HepG2 (cell line): Measurements from ENCODE around the gene MGA. TPM values are rescaled to one million over a fixed set of nuclear protein-coding genes. Genes with fewer than 3 reads are reported as not detected.

Experiments used
- AKAP8 ChIP-seq: sonication (generic); formaldehyde crosslinking; IDR thresholded peaks from 2 replicates; pipeline ENCODE4 v1.5.1; 2020; ENCODE audit warnings: mild to moderate bottlenecking, missing genetic modification reagents
- CHD4 ChIP-seq: fragments of 200-600 bp; sonication (generic); IDR thresholded peaks from 2 replicates; pipeline ENCODE4 v1.7.0; 2017; ENCODE audit warnings: mild to moderate bottlenecking, low read length, borderline replicate concordance
- GABPB1 ChIP-seq: IDR thresholded peaks from 2 replicates; pipeline ENCODE4 v1.6.1; 2016; ENCODE audit warnings: mild to moderate bottlenecking, missing genetic modification reagents, moderate library complexity, missing compliant biosample characterization
- GMEB1 ChIP-seq: sonication (generic); formaldehyde crosslinking; IDR thresholded peaks from 2 replicates; pipeline ENCODE4 v1.5.1; 2020; ENCODE audit warnings: missing genetic modification reagents, mild to moderate bottlenecking, borderline replicate concordance
- GTF2F1 ChIP-seq: fragments of 150-350 bp; IDR thresholded peaks from 2 replicates; pipeline ENCODE4 v1.6.1; 2014; ENCODE audit warnings: low read length
- ISX ChIP-seq: sonication (generic); formaldehyde crosslinking; conservative IDR thresholded peaks from 2 replicates; pipeline ENCODE4 v1.5.0; 2020; ENCODE audit warnings: missing genetic modification reagents
- KLF6 ChIP-seq: IDR thresholded peaks from 2 replicates; pipeline ENCODE4 v1.8.0; 2016; ENCODE audit warnings: missing biosample characterization, missing genetic modification reagents
- MXD4 ChIP-seq: IDR thresholded peaks from 2 replicates; pipeline ENCODE4 v1.6.1; 2016; ENCODE audit warnings: mild to moderate bottlenecking, missing biosample characterization, missing genetic modification reagents
- PAXIP1 ChIP-seq: sonication (generic); formaldehyde crosslinking; conservative IDR thresholded peaks from 2 replicates; pipeline ENCODE4 v1.4.0; 2020; ENCODE audit warnings: mild to moderate bottlenecking, missing genetic modification reagents, moderate library complexity
- SNAPC2 ChIP-seq: sonication (generic); formaldehyde crosslinking; IDR thresholded peaks from 2 replicates; pipeline ENCODE4 v1.8.1; 2022; ENCODE audit warnings: mild to moderate bottlenecking, missing genetic modification reagents
- SNAPC4 ChIP-seq: sonication (generic); formaldehyde crosslinking; IDR thresholded peaks from 2 replicates; pipeline ENCODE4 v1.4.0; 2020; ENCODE audit warnings: mild to moderate bottlenecking, missing genetic modification reagents
- SRF ChIP-seq: IDR thresholded peaks from 2 replicates; pipeline ENCODE4 v1.6.1; 2011; ENCODE audit warnings: mild to moderate bottlenecking, low read depth, low read length, moderate library complexity
- STAT5B ChIP-seq: sonication (generic); formaldehyde crosslinking; IDR thresholded peaks from 2 replicates; pipeline ENCODE4 v1.4.0; 2020; ENCODE audit warnings: missing genetic modification reagents
- USF2 ChIP-seq, 2 experiments: sonication (generic) in 1 of 2; formaldehyde crosslinking in 1 of 2; IDR thresholded peaks; 2 replicates each; pipeline versions ENCODE4 v1.5.1 to v1.6.1; 2011 to 2020; ENCODE audit warnings: borderline replicate concordance in 1 of 2, low read depth in 1 of 2, low read length in 1 of 2, mild to moderate bottlenecking in 1 of 2, missing genetic modification reagents in 1 of 2, moderate library complexity in 1 of 2
- polyA plus RNA-seq, 8 experiments: library from polyadenylated mRNA; depleted of rRNA in 3 of 8; stranded (reverse) in 7 of 8; unstranded in 1 of 8; fragments of >200 nt; fragmentation: Illumina TruSeq in 4 of 8; extraction: Trizol in 4 of 8; gene quantifications; 2 replicates each; pipeline versions ENCODE4 v1.2.1 to v1.2.3, GENCODE V29; 2011 to 2016; ENCODE audit warnings: low read depth in 4 of 8, missing spikeins in 1 of 8, mixed read lengths in 1 of 8; ENCODE audit not compliant: insufficient read depth in 1 of 8
- total RNA-seq, 5 experiments: library from RNA; depleted of rRNA; stranded (reverse); fragments of >200 nt; fragmentation: Illumina TruSeq; extraction: Trizol; gene quantifications; 2 replicates each; pipeline ENCODE4 v1.2.3, GENCODE V29; 2016; ENCODE audit warnings: low read depth in 1 of 5

The MGA gene
- total and polyA plus RNA-seq, 2 of the 13 experiments (the other 11 are each of a cell fraction or from before 2014, with no cell fraction given): 5.3 to 59.0 TPM

GRCh38 chr15:41660235-41661077, at the start of gene MGA (continued):
- TF ChIP-seq GABPB1 (CRISPR knock-in tag): peak; percentile 87
- TF ChIP-seq SNAPC2: 0 out of 2 replicates have a peak, but pooled peaks have one; percentile 10
- TF ChIP-seq ISX: peak; percentile 68; the same call in 1 of the 2 replicates
- TF ChIP-seq AKAP8 (CRISPR knock-in tag): no peak; the same call in 1 of the 2 replicates
- no peak for TF ChIP-seq KLF6 (CRISPR knock-in tag)
- TF ChIP-seq PAXIP1 (CRISPR knock-in tag): no peak
- TF ChIP-seq CHD4: no peak
- no peak for TF ChIP-seq STAT5B
- TF ChIP-seq USF2 (IDR thresholded peaks at IDR 0.05; ENCODE audit: low read depth, low read length): no peak
- TF ChIP-seq USF2 (CRISPR knock-in tag; IDR thresholded peaks at IDR 0.05; ENCODE audit: borderline replicate concordance): 0 out of 2 replicates have a peak, but pooled peaks have one; percentile 3
- TF ChIP-seq MXD4: peak; percentile 81
- TF ChIP-seq SRF: no peak
- TF ChIP-seq GMEB1 (CRISPR knock-in tag): peak; percentile 82
- peak; percentile 92 for TF ChIP-seq SNAPC4 (CRISPR knock-in tag)
- no peak for TF ChIP-seq GTF2F1
